Measurements from ENCODE around the gene BDKRB1.

- TF ChIP-seq CTCF (conservative IDR thresholded peaks at IDR 0.05): no peak
- no peak for TF ChIP-seq ZFX (IDR thresholded peaks at IDR 0.05)
Observed at GRCh38 chr14:96257900-96258299, 1.9 kb downstream of the BDKRB1 start.
